GM23248 (cell line): ENCODE measurements around the gene TTC24.

ENCODE experiments used
- EZH2 ChIP-seq: fragments of 200-600 bp; sonication (generic); IDR thresholded peaks from 2 replicates; pipeline ENCODE4 v1.6.1; 2018; ENCODE audit warnings: antibody characterized with exemption, mild to moderate bottlenecking; ENCODE audit not compliant: insufficient read depth, poor library complexity, severe bottlenecking
- EZH2phosphoT487 ChIP-seq: fragments of 200-600 bp; sonication (generic); IDR thresholded peaks from 2 replicates; pipeline ENCODE4 v1.6.1; 2018; ENCODE audit warnings: antibody characterized with exemption, moderate library complexity, mild to moderate bottlenecking, low read depth; ENCODE audit not compliant: insufficient read depth

GRCh38 chr1:156544592-156545102 is 34.9 kb upstream of the TTC24 start:
- TF ChIP-seq EZH2phosphoT487 (no peak), EZH2 (no peak)
